ENCODE measurements around the gene DPM1. TPM values are rescaled to one million over a fixed set of nuclear protein-coding genes. Genes with fewer than 3 reads are reported as not detected.

DPM1 gene
- total RNA-seq, 1 donor from 2014 or later: 40.2 TPM

- peaks cover 16 to 22% (median 21%) of the 10 kb centered on the region in 3 donors for H3K4me1 ChIP-seq (ENCODE audit: control insufficient read depth in 3 of 3, insufficient read depth in 3 of 3, low read length in 3 of 3)
- peaks cover 4 to 32% (median 29%) of the 10 kb centered on the region in 3 donors for H3K36me3 ChIP-seq (ENCODE audit: control insufficient read depth in 3 of 3, insufficient read depth in 3 of 3, low read length in 3 of 3)
- no peaks in the 10 kb centered on the region for H3K27me3 ChIP-seq (ENCODE audit: control insufficient read depth in 3 of 3, insufficient read depth in 3 of 3, low read length in 3 of 3)
- H3K27ac ChIP-seq (ENCODE audit: low read depth, low read length): peak overlapping the region; percentile 99
- H3K9me3 ChIP-seq (ENCODE audit: control insufficient read depth in 3 of 3, low read length in 3 of 3): no peaks in the 10 kb centered on the region
- peak overlapping the region; percentile 80 to 87 (median 85) for H3K9ac ChIP-seq (ENCODE audit: low read depth in 1 of 3, low read length in 3 of 3)
- peak overlapping the region; percentile 68 to 78 (median 77) for H3K4me3 ChIP-seq (ENCODE audit: low read length in 3 of 3)
Measured at GRCh38 chr20:50932016-50932485, 26.3 kb downstream of the DPM1 start.

GRCh38 chr20:50931306-50932015 lies 26.9 kb downstream of the DPM1 start, which contains the start of gene ADNP:
Gene ADNP, minus strand, starts transcription at chr20:50931437. Its CDS starts 27,441 bp downstream, at chr20:50903996.
- Histone ChIP-seq H3K9ac (ENCODE audit: low read depth in 1 of 3, low read length in 3 of 3) (peak within 1 kb of the TSS; percentile 85 to 89 (median 87)), H3K36me3 (ENCODE audit: control insufficient read depth in 3 of 3, insufficient read depth in 3 of 3, low read length in 3 of 3) (peaks cover 4 to 27% (median 26%) of the 10 kb centered on the region in 3 donors), H3K27ac (ENCODE audit: low read depth, low read length) (peak within 1 kb of the TSS; percentile 99), H3K4me1 (ENCODE audit: control insufficient read depth in 3 of 3, insufficient read depth in 3 of 3, low read length in 3 of 3) (peaks cover 16 to 22% (median 21%) of the 10 kb centered on the region in 3 donors), H3K4me3 (ENCODE audit: low read length in 3 of 3) (peak within 1 kb of the TSS; percentile 77 to 78 (median 78)), H3K27me3 (ENCODE audit: control insufficient read depth in 3 of 3, insufficient read depth in 3 of 3, low read length in 3 of 3) (no peaks in the 10 kb centered on the region), H3K9me3 (ENCODE audit: control insufficient read depth in 3 of 3, low read length in 3 of 3) (no peaks in the 10 kb centered on the region)

- H3K9me3 ChIP-seq (ENCODE audit: control insufficient read depth in 3 of 3, low read length in 3 of 3): no peaks in the 10 kb centered on the region
- H3K27ac ChIP-seq (ENCODE audit: low read depth, low read length): peak overlapping the region; percentile 99
- H3K9ac ChIP-seq (ENCODE audit: low read depth in 1 of 3, low read length in 3 of 3): peak overlapping the region; percentile 80 to 87 (median 85)
- peak overlapping the region; percentile 66 to 78 (median 77) for H3K4me3 ChIP-seq (ENCODE audit: low read length in 3 of 3)
- no peaks in the 10 kb centered on the region for H3K27me3 ChIP-seq (ENCODE audit: control insufficient read depth in 3 of 3, insufficient read depth in 3 of 3, low read length in 3 of 3)
- peaks cover 16 to 23% (median 23%) of the 10 kb centered on the region in 3 donors for H3K4me1 ChIP-seq (ENCODE audit: control insufficient read depth in 3 of 3, insufficient read depth in 3 of 3, low read length in 3 of 3)
- peaks cover 4 to 23% (median 22%) of the 10 kb centered on the region in 3 donors for H3K36me3 ChIP-seq (ENCODE audit: control insufficient read depth in 3 of 3, insufficient read depth in 3 of 3, low read length in 3 of 3)
Measured at GRCh38 chr20:50930976-50931305, 27.4 kb downstream of the DPM1 start.

- no peaks in the 10 kb centered on the region for H3K27me3 ChIP-seq (ENCODE audit: control insufficient read depth in 3 of 3, insufficient read depth in 3 of 3, low read length in 3 of 3)
- H3K36me3 ChIP-seq (ENCODE audit: control insufficient read depth in 3 of 3, insufficient read depth in 3 of 3, low read length in 3 of 3): peaks cover 4 to 19% (median 16%) of the 10 kb centered on the region in 3 donors
- H3K4me3 ChIP-seq (ENCODE audit: low read length in 3 of 3): peak overlapping the region; percentile 75 to 87 (median 78)
- H3K4me1 ChIP-seq (ENCODE audit: control insufficient read depth in 3 of 3, insufficient read depth in 3 of 3, low read length in 3 of 3): peaks cover 19 to 29% (median 25%) of the 10 kb centered on the region in 3 donors
- H3K9ac ChIP-seq (ENCODE audit: low read depth in 1 of 3, low read length in 3 of 3): peak overlapping the region; percentile 70 to 89 (median 77)
- no peaks in the 10 kb centered on the region for H3K9me3 ChIP-seq (ENCODE audit: control insufficient read depth in 3 of 3, low read length in 3 of 3)
- peak overlapping the region; percentile 99 for H3K27ac ChIP-seq (ENCODE audit: low read depth, low read length)
Measured at GRCh38 chr20:50930139-50930975, 28.0 kb downstream of the DPM1 start.

GRCh38 chr20:50929299-50930138 lies 28.8 kb downstream of the DPM1 start:
- H3K27me3 ChIP-seq (ENCODE audit: control insufficient read depth in 3 of 3, insufficient read depth in 3 of 3, low read length in 3 of 3): no peaks in the 10 kb centered on the region
- peak overlapping the region; percentile 72 to 87 (median 76) for H3K4me3 ChIP-seq (ENCODE audit: low read length in 3 of 3)
- no peaks in the 10 kb centered on the region for H3K9me3 ChIP-seq (ENCODE audit: control insufficient read depth in 3 of 3, low read length in 3 of 3)
- peaks cover 24 to 34% (median 29%) of the 10 kb centered on the region in 3 donors for H3K4me1 ChIP-seq (ENCODE audit: control insufficient read depth in 3 of 3, insufficient read depth in 3 of 3, low read length in 3 of 3)
- H3K9ac ChIP-seq (ENCODE audit: low read depth in 1 of 3, low read length in 3 of 3): peak overlapping the region; percentile 52 to 69 (median 69)
- H3K27ac ChIP-seq (ENCODE audit: low read depth, low read length): peak overlapping the region; percentile 21
- peaks cover 4 to 12% (median 9%) of the 10 kb centered on the region in 3 donors for H3K36me3 ChIP-seq (ENCODE audit: control insufficient read depth in 3 of 3, insufficient read depth in 3 of 3, low read length in 3 of 3)

GRCh38 chr20:50928469-50928868 lies 29.9 kb downstream of the DPM1 start:
- H3K4me1 ChIP-seq (ENCODE audit: control insufficient read depth in 3 of 3, insufficient read depth in 3 of 3, low read length in 3 of 3): peaks cover 33 to 39% (median 39%) of the 10 kb centered on the region in 3 donors
- no peaks in the 10 kb centered on the region for H3K27me3 ChIP-seq (ENCODE audit: control insufficient read depth in 3 of 3, insufficient read depth in 3 of 3, low read length in 3 of 3)
- H3K27ac ChIP-seq (ENCODE audit: low read depth, low read length): no peak overlapping the region
- H3K36me3 ChIP-seq (ENCODE audit: control insufficient read depth in 3 of 3, insufficient read depth in 3 of 3, low read length in 3 of 3): peaks cover 0 to 4% (median 0%) of the 10 kb centered on the region in 3 donors
- no peak overlapping the region for H3K9ac ChIP-seq (ENCODE audit: low read depth in 1 of 3, low read length in 3 of 3)
- peak overlapping the region in 1 of 3 donors; percentile 76 for H3K4me3 ChIP-seq (ENCODE audit: low read length in 3 of 3)
- no peaks in the 10 kb centered on the region for H3K9me3 ChIP-seq (ENCODE audit: control insufficient read depth in 3 of 3, low read length in 3 of 3)

GRCh38 chr20:50926530-50926929 lies 31.8 kb downstream of the DPM1 start:
- H3K4me1 ChIP-seq (ENCODE audit: control insufficient read depth in 3 of 3, insufficient read depth in 3 of 3, low read length in 3 of 3): peaks cover 31 to 34% (median 34%) of the 10 kb centered on the region in 3 donors
- H3K9ac ChIP-seq (ENCODE audit: low read depth in 1 of 3, low read length in 3 of 3): no peak overlapping the region
- no peak overlapping the region for H3K4me3 ChIP-seq (ENCODE audit: low read length in 3 of 3)
- no peaks in the 10 kb centered on the region for H3K9me3 ChIP-seq (ENCODE audit: control insufficient read depth in 3 of 3, low read length in 3 of 3)
- no peaks in the 10 kb centered on the region for H3K27me3 ChIP-seq (ENCODE audit: control insufficient read depth in 3 of 3, insufficient read depth in 3 of 3, low read length in 3 of 3)
- H3K27ac ChIP-seq (ENCODE audit: low read depth, low read length): no peak overlapping the region
- peaks cover 0 to 7% (median 0%) of the 10 kb centered on the region in 3 donors for H3K36me3 ChIP-seq (ENCODE audit: control insufficient read depth in 3 of 3, insufficient read depth in 3 of 3, low read length in 3 of 3)

GRCh38 chr20:50924261-50924920 lies 33.9 kb downstream of the DPM1 start:
- Histone ChIP-seq H3K9me3 (ENCODE audit: control insufficient read depth in 3 of 3, low read length in 3 of 3) (no peaks in the 10 kb centered on the region), H3K27ac (ENCODE audit: low read depth, low read length) (no peak overlapping the region), H3K9ac (ENCODE audit: low read depth in 1 of 3, low read length in 3 of 3) (no peak overlapping the region), H3K27me3 (ENCODE audit: control insufficient read depth in 3 of 3, insufficient read depth in 3 of 3, low read length in 3 of 3) (no peaks in the 10 kb centered on the region), H3K4me3 (ENCODE audit: low read length in 3 of 3) (no peak overlapping the region), H3K36me3 (ENCODE audit: control insufficient read depth in 3 of 3, insufficient read depth in 3 of 3, low read length in 3 of 3) (peaks cover 0 to 11% (median 0%) of the 10 kb centered on the region in 3 donors), H3K4me1 (ENCODE audit: control insufficient read depth in 3 of 3, insufficient read depth in 3 of 3, low read length in 3 of 3) (peaks cover 26 to 37% (median 35%) of the 10 kb centered on the region in 3 donors)
